H9 (cell line): ENCODE measurements around the gene TMPRSS11A. TPM values are rescaled to one million over a fixed set of nuclear protein-coding genes. Genes with fewer than 3 reads are reported as not detected.

ENCODE experiments used
- DNase-seq: peaks from one replicate; pipeline ENCODE4 v3.0.0-alpha.2; 2017
- H2AFZ ChIP-seq: one replicate; pipeline ENCODE4 v1.6.1; 2013; ENCODE audit warnings: mild to moderate bottlenecking, low read length, control low read depth, moderate library complexity
- H2AK5ac ChIP-seq: 2 replicates; pipeline ENCODE4 v1.6.1; 2013; ENCODE audit warnings: low read length, control low read depth, mixed read lengths; ENCODE audit not compliant: insufficient read length
- H2BK120ac ChIP-seq: one replicate; pipeline ENCODE4 v1.6.1; 2013; ENCODE audit warnings: low read depth, mild to moderate bottlenecking, low read length, control low read depth, inconsistent platforms; ENCODE audit not compliant: poor library complexity, severe bottlenecking
- H2BK12ac ChIP-seq: 2 replicates; pipeline ENCODE4 v1.6.1; 2013; ENCODE audit warnings: low read length, control low read depth, mixed read lengths, low read depth; ENCODE audit not compliant: insufficient read length
- H2BK15ac ChIP-seq: 2 replicates; pipeline ENCODE4 v1.6.1; 2013; ENCODE audit warnings: low read depth, low read length, control low read depth
- H2BK20ac ChIP-seq: one replicate; pipeline ENCODE4 v1.6.1; 2013; ENCODE audit warnings: low read depth, mild to moderate bottlenecking, low read length, control low read depth, inconsistent platforms; ENCODE audit not compliant: poor library complexity, severe bottlenecking
- H2BK5ac ChIP-seq: 2 replicates; pipeline ENCODE4 v1.6.1; 2013; ENCODE audit warnings: low read length, control low read depth, mixed read lengths; ENCODE audit not compliant: insufficient read length
- H3K14ac ChIP-seq: 2 replicates; pipeline ENCODE4 v1.6.1; 2013; ENCODE audit warnings: low read length, control low read depth; ENCODE audit not compliant: insufficient read depth
- H3K18ac ChIP-seq: 2 replicates; pipeline ENCODE4 v1.6.1; 2013; ENCODE audit warnings: low read depth, mild to moderate bottlenecking, mixed read lengths, low read length, control low read depth; ENCODE audit not compliant: insufficient read length
- H3K23ac ChIP-seq: 2 replicates; pipeline ENCODE4 v1.6.1; 2013; ENCODE audit warnings: low read length, control low read depth, mixed read lengths, low read depth; ENCODE audit not compliant: insufficient read length
- H3K23me2 ChIP-seq: 2 replicates; pipeline ENCODE4 v1.6.1; 2013; ENCODE audit warnings: low read depth, mild to moderate bottlenecking, mixed read lengths, low read length, control low read depth; ENCODE audit not compliant: insufficient read length, poor library complexity, severe bottlenecking
- H3K27ac ChIP-seq: 2 replicates; pipeline ENCODE4 v1.5.1; 2013; ENCODE audit warnings: low read length, control low read depth, mixed read lengths, low read depth; ENCODE audit not compliant: insufficient read length
- H3K27me3 ChIP-seq: 2 replicates; pipeline ENCODE4 v1.6.1; 2013; ENCODE audit warnings: low read length, control low read depth, inconsistent platforms; ENCODE audit not compliant: insufficient read depth
- H3K4ac ChIP-seq: 2 replicates; pipeline ENCODE4 v1.6.1; 2013; ENCODE audit warnings: low read depth, mild to moderate bottlenecking, control low read depth, inconsistent platforms, low read length, moderate library complexity
- H3K4me1 ChIP-seq: 2 replicates; pipeline ENCODE4 v1.6.1; 2013; ENCODE audit warnings: low read length, control low read depth, inconsistent platforms; ENCODE audit not compliant: insufficient read depth
- H3K4me2 ChIP-seq: 2 replicates; pipeline ENCODE4 v1.6.1; 2013; ENCODE audit warnings: low read length, control low read depth, mixed read lengths; ENCODE audit not compliant: insufficient read length, insufficient read depth
- H3K56ac ChIP-seq: 2 replicates; pipeline ENCODE4 v1.6.1; 2013; ENCODE audit warnings: low read depth, mild to moderate bottlenecking, mixed read lengths, low read length, control low read depth; ENCODE audit not compliant: insufficient read length
- H3K79me1 ChIP-seq: 2 replicates; pipeline ENCODE4 v1.6.1; 2013; ENCODE audit warnings: low read depth, mild to moderate bottlenecking, moderate library complexity, low read length, control low read depth, inconsistent platforms; ENCODE audit not compliant: insufficient read depth, poor library complexity, severe bottlenecking
- H3K79me2 ChIP-seq: 2 replicates; pipeline ENCODE4 v1.6.1; 2013; ENCODE audit warnings: low read length, control low read depth, inconsistent platforms; ENCODE audit not compliant: insufficient read depth
- H3K9ac ChIP-seq: 2 replicates; pipeline ENCODE4 v1.6.1; 2013; ENCODE audit warnings: low read length, control low read depth, mixed read lengths; ENCODE audit not compliant: insufficient read length; ENCODE audit errors: extremely low read depth
- H3K9me3 ChIP-seq: one replicate; pipeline ENCODE4 v1.6.1; 2013; ENCODE audit warnings: low read depth, low read length, inconsistent platforms; ENCODE audit not compliant: control insufficient read depth
- H3T11ph ChIP-seq: one replicate; pipeline ENCODE4 v1.6.1; 2013; ENCODE audit warnings: mild to moderate bottlenecking, low read length, control low read depth, inconsistent platforms
- H4K20me1 ChIP-seq: one replicate; pipeline ENCODE4 v1.6.1; 2013; ENCODE audit not compliant: control insufficient read depth, insufficient read length, insufficient read depth
- H4K5ac ChIP-seq: 2 replicates; pipeline ENCODE4 v1.6.1; 2013; ENCODE audit warnings: low read depth, mild to moderate bottlenecking, mixed read lengths, low read length, control low read depth; ENCODE audit not compliant: insufficient read length
- H4K8ac ChIP-seq: replicated peaks from 2 replicates; pipeline ENCODE4 v1.6.1; 2013; ENCODE audit warnings: low read length, control low read depth, mixed read lengths, low read depth; ENCODE audit not compliant: insufficient read length
- H4K91ac ChIP-seq: 2 replicates; pipeline ENCODE4 v1.6.1; 2013; ENCODE audit warnings: low read depth, mild to moderate bottlenecking, moderate library complexity, mixed read lengths, low read length, control low read depth; ENCODE audit not compliant: insufficient read length
- H3K27ac Mint-ChIP-seq, 3 experiments: 2 replicates in 2 of 3; 3 replicates in 1 of 3; pipeline ENCODE4 v1.8.0; 2020 to 2021; ENCODE audit warnings: mixed read lengths in 3 of 3, mild to moderate bottlenecking in 1 of 3, moderate library complexity in 1 of 3
- H3K27me3 Mint-ChIP-seq: 2 replicates; pipeline ENCODE4 v1.8.0; 2021; ENCODE audit warnings: low read depth, mild to moderate bottlenecking, moderate library complexity, mixed read lengths
- H3K36me3 Mint-ChIP-seq, 3 experiments: 2 replicates in 2 of 3; 3 replicates in 1 of 3; pipeline ENCODE4 v1.8.0; 2020 to 2021; ENCODE audit warnings: low read depth in 3 of 3, mixed read lengths in 3 of 3; ENCODE audit not compliant: insufficient read depth in 1 of 3
- H3K4me1 Mint-ChIP-seq, 2 experiments: 2 replicates each; pipeline ENCODE4 v1.8.0; 2020; ENCODE audit warnings: mixed read lengths in 2 of 2
- H3K4me3 Mint-ChIP-seq, 2 experiments: 2 replicates in 1 of 2; 3 replicates in 1 of 2; pipeline ENCODE4 v1.8.0; 2020 to 2021; ENCODE audit warnings: mild to moderate bottlenecking in 2 of 2, mixed read lengths in 2 of 2, moderate library complexity in 1 of 2
- H3K9me3 Mint-ChIP-seq, 2 experiments: 2 replicates in 1 of 2; 3 replicates in 1 of 2; pipeline ENCODE4 v1.8.0; 2020; ENCODE audit warnings: mild to moderate bottlenecking in 2 of 2, mixed read lengths in 2 of 2, moderate library complexity in 1 of 2
- WGBS: extraction: QIAGEN DNeasy Blood & Tissue Kit; methylation state at CpG from one replicate; pipeline ENCODE4 v1.1.7; 2013; ENCODE audit warnings: missing lambda C conversion rate, low lambda C conversion rate, mixed read lengths; ENCODE audit not compliant: insufficient read length; ENCODE audit errors: extremely low coverage; 5-methylcytosine and 5-hydroxymethylcytosine counted together
- total RNA-seq: library from RNA; stranded (reverse); gene quantifications from 2 replicates; pipeline ENCODE4 v1.2.1, GENCODE V29; 2021
- TF ChIP-seq, protein P1 (sequence below): fragments of 200-600 bp; sonication (generic); conservative IDR thresholded peaks from 3 replicates; pipeline ENCODE4 v1.8.0; 2021; ENCODE audit warnings: antibody characterized with exemption, mild to moderate bottlenecking

The TMPRSS11A gene
- total RNA-seq, 1 experiment from 2014 or later = not detected

DNA sequence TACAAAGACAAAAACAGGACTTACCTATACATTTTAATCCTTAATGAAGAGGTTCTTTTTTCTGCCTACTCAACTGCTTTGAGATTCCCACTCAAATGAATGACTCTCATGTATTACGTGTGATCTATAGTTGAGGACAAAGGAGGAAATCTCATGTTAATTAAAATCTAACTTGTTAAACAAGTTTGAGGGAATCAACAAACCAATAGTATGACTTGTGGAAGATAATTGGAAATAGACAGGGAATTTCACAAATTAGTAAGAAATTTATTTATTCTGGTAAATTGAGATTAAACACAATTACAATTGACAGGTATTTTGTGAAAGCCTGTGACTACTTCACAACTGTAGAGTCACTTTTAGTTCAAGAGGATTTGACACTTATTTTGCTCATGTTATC lies 79.4 kb downstream of the TMPRSS11A start, which contains the start of gene TMPRSS11D:
Gene TMPRSS11D, minus strand, starts transcription at position 101 of the 400 bp plus-strand sequence. Its CDS starts 69 bp downstream, at position 32.
- no CpG with 5 or more reads among the region's 1 CpG for WGBS
- Histone ChIP-seq H3K18ac (no peak within 1 kb of the TSS), H3K4me1 (no peaks in the 10 kb centered on the region), H4K5ac (no peak within 1 kb of the TSS), H2AK5ac (no peak within 1 kb of the TSS), H3K56ac (no peak within 1 kb of the TSS), H3K4ac (no peak within 1 kb of the TSS), H2BK12ac (no peak within 1 kb of the TSS), H3K9ac (no peak within 1 kb of the TSS), H2BK120ac (no peak within 1 kb of the TSS), H2AFZ (no peak within 1 kb of the TSS), H3K9me3 (no peaks in the 10 kb centered on the region), H3K79me1 (no peaks in the 10 kb centered on the region), H3K14ac (no peak within 1 kb of the TSS), H3K4me2 (no peak within 1 kb of the TSS), H2BK15ac (no peak within 1 kb of the TSS), H2BK5ac (no peak within 1 kb of the TSS), H4K91ac (no peak within 1 kb of the TSS), H2BK20ac (no peak within 1 kb of the TSS), H3K79me2 (no peaks in the 10 kb centered on the region), H3K23me2 (no peaks in the 10 kb centered on the region), H3T11ph (no peak within 1 kb of the TSS), H3K27me3 (no peaks in the 10 kb centered on the region), H4K20me1 (no peaks in the 10 kb centered on the region), H4K8ac (no peak within 1 kb of the TSS), H3K23ac (no peak within 1 kb of the TSS), H3K27ac (no peak within 1 kb of the TSS)
- H3K27ac Mint-ChIP-seq = no peak within 1 kb of the TSS
- no peaks in the 10 kb centered on the region for H3K36me3 Mint-ChIP-seq
- H3K4me3 Mint-ChIP-seq = no peak within 1 kb of the TSS
- H3K4me1 Mint-ChIP-seq = peaks cover 0 to 8% of the 10 kb centered on the region in 2 experiments; a peak in 2 of 4 replicates
- no peak for DNase-seq
- H3K9me3 Mint-ChIP-seq = no peaks in the 10 kb centered on the region
- TF ChIP-seq, protein P1, sequence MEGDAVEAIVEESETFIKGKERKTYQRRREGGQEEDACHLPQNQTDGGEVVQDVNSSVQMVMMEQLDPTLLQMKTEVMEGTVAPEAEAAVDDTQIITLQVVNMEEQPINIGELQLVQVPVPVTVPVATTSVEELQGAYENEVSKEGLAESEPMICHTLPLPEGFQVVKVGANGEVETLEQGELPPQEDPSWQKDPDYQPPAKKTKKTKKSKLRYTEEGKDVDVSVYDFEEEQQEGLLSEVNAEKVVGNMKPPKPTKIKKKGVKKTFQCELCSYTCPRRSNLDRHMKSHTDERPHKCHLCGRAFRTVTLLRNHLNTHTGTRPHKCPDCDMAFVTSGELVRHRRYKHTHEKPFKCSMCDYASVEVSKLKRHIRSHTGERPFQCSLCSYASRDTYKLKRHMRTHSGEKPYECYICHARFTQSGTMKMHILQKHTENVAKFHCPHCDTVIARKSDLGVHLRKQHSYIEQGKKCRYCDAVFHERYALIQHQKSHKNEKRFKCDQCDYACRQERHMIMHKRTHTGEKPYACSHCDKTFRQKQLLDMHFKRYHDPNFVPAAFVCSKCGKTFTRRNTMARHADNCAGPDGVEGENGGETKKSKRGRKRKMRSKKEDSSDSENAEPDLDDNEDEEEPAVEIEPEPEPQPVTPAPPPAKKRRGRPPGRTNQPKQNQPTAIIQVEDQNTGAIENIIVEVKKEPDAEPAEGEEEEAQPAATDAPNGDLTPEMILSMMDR = no peak
- H3K27me3 Mint-ChIP-seq = no peaks in the 10 kb centered on the region
